ENCODE data around the gene EGFL6.

DNA sequence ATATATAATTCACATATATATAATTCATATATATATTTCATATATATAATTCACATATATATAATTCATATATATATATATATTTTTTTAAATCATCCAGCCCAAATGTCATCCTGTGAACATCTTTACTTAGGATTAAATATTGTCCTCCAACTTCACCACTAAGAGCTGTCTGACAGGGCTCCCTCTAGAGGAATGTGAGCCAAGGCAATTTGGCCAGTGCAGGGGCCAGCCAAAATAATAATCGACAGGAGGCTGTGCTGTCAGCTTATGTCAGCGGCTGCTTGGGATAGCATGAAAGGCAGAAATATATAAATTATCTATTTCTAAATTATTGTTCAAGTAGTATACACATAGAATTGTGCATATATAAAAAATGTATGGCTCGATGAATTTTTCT is 29.5 kb downstream of the EGFL6 start:
- TF ChIP-seq CTCF (IDR thresholded peaks at IDR 0.05) = no peak
- no peak for TF ChIP-seq POLR2AphosphoS5 (IDR thresholded peaks at IDR 0.05)
- TF ChIP-seq POLR2A (IDR thresholded peaks at IDR 0.05) = no peak

Measured in upper lobe of left lung (tissue), 4 donors.